GM23248 (cell line): ENCODE measurements around the gene CTSW. TPM values are rescaled to one million over a fixed set of nuclear protein-coding genes. Genes with fewer than 3 reads are reported as not detected.

Experiments used
- DNase-seq: peaks from one replicate; pipeline ENCODE4 v3.0.0-alpha.2; 2015
- H2AFZ ChIP-seq: fragments of 200-600 bp; sonication (generic); 2 replicates; pipeline ENCODE4 v1.6.1; 2016; ENCODE audit warnings: antibody characterized with exemption
- H3F3A ChIP-seq: fragments of 200-600 bp; sonication (generic); 2 replicates; pipeline ENCODE4 v1.6.1; 2016; ENCODE audit warnings: mild to moderate bottlenecking, antibody characterized with exemption, mixed run types; ENCODE audit not compliant: insufficient read depth
- H3K27ac ChIP-seq: fragments of 200-600 bp; sonication (generic); 2 replicates; pipeline ENCODE4 v1.5.1; 2016; ENCODE audit warnings: mild to moderate bottlenecking
- H3K27me3 ChIP-seq: fragments of 200-600 bp; sonication (generic); replicated peaks from 2 replicates; pipeline ENCODE4 v1.6.1; 2016; ENCODE audit warnings: mild to moderate bottlenecking; ENCODE audit not compliant: insufficient read depth
- H3K36me3 ChIP-seq: fragments of 200-600 bp; sonication (generic); 2 replicates; pipeline ENCODE4 v1.6.1; 2016; ENCODE audit warnings: low read depth, mild to moderate bottlenecking
- H3K4me1 ChIP-seq: fragments of 200-600 bp; sonication (generic); 2 replicates; pipeline ENCODE4 v1.6.1; 2016; ENCODE audit warnings: mild to moderate bottlenecking; ENCODE audit not compliant: insufficient read depth
- H3K4me2 ChIP-seq: fragments of 200-600 bp; sonication (generic); one replicate; pipeline ENCODE4 v1.6.1; 2016; ENCODE audit warnings: mild to moderate bottlenecking; ENCODE audit not compliant: unreplicated experiment
- H3K4me3 ChIP-seq: fragments of 200-600 bp; sonication (generic); 2 replicates; pipeline ENCODE4 v1.5.1; 2016; ENCODE audit warnings: mild to moderate bottlenecking
- H3K79me2 ChIP-seq: fragments of 200-600 bp; sonication (generic); 2 replicates; pipeline ENCODE4 v1.6.1; 2016; ENCODE audit warnings: mild to moderate bottlenecking; ENCODE audit not compliant: insufficient read depth
- H3K9ac ChIP-seq: fragments of 200-600 bp; sonication (generic); 2 replicates; pipeline ENCODE4 v1.6.1; 2016; ENCODE audit warnings: mild to moderate bottlenecking
- H3K9me2 ChIP-seq: fragments of 200-600 bp; sonication (generic); 2 replicates; pipeline ENCODE4 v1.6.1; 2016; ENCODE audit warnings: mixed run types, mild to moderate bottlenecking, moderate library complexity; ENCODE audit not compliant: insufficient read depth
- H3K9me3 ChIP-seq: fragments of 200-600 bp; sonication (generic); one replicate; pipeline ENCODE4 v1.6.1; 2017; ENCODE audit warnings: low read depth
- H4K20me1 ChIP-seq: fragments of 200-600 bp; sonication (generic); 2 replicates; pipeline ENCODE4 v1.6.0; 2016; ENCODE audit not compliant: insufficient read depth
- EZH2 ChIP-seq: fragments of 200-600 bp; sonication (generic); IDR thresholded peaks from 2 replicates; pipeline ENCODE4 v1.6.1; 2018; ENCODE audit warnings: antibody characterized with exemption, mild to moderate bottlenecking; ENCODE audit not compliant: insufficient read depth, poor library complexity, severe bottlenecking
- EZH2phosphoT487 ChIP-seq: fragments of 200-600 bp; sonication (generic); IDR thresholded peaks from 2 replicates; pipeline ENCODE4 v1.6.1; 2018; ENCODE audit warnings: antibody characterized with exemption, moderate library complexity, mild to moderate bottlenecking, low read depth; ENCODE audit not compliant: insufficient read depth
- WGBS, 2 experiments: methylation state at CpG; one replicate each; pipeline ENCODE4 v1.1.6; 2015 to 2017; ENCODE audit warnings: low lambda C conversion rate in 2 of 2, low coverage in 1 of 2; ENCODE audit errors: missing lambda C conversion rate in 2 of 2; 5-methylcytosine and 5-hydroxymethylcytosine counted together
- in situ Hi-C: fragments of 300-500 bp; cut with MboI; formaldehyde crosslinking; loops from 2 replicates; pipeline ENCODE4 v1.15.0; 2020
- polyA plus RNA-seq: library from polyadenylated mRNA; unstranded; fragments of >200 nt; fragmentation: Nextera tagmentation; extraction: Ambion mirVana; gene quantifications from 2 replicates; pipeline ENCODE4 v1.2.1, GENCODE V29; 2016
- total RNA-seq: library from RNA; depleted of rRNA; stranded (reverse); fragments of >200 nt; shearing (Covaris generic); gene quantifications from 2 replicates; pipeline ENCODE4 v1.2.3, GENCODE V29; 2014

The CTSW gene
- total and polyA plus RNA-seq, 2 experiments from 2014 or later, result 0.23 to 1.1 TPM

DNA sequence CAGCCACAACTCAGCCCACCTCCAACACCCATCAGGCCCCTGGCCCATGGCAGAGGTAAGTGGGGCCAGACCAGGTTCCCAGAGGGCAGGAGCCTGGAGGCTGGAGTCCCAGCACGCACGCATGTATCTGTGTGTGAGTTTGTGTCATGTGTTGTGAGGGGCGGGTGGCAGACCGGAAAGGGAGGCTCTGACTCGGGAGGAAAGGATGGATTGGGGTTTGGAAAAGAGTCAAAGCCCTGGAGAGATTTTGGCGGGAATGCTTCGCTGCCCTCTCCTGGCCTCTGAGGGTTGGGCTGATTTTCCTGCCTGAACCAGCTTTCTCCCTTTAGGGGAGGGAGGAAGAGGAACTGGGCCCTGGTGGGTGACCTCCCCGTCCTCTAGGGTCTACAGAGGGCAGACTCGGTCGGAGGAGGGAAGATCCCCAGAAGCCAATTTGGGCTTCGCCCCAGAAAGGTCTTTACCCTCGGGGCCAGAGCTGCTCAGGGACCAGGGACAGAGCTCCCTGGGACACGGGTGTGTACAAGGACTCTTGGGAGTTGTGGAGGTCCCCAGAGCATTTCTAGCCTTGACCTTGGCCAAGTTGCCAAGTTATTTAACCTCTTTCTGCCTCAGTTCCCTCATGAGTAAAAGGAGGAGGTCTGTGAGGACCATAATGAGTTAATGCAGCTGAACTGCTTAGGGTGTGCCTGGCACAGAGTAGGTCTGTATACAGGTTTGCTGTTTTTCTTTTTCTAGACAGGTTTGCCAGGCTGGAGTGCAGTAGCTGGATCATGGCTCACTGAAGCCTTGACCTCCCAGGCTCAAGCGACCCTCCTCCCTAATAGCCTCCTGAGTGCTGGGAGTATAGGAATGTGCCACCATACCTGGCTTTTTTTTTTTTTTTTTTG is 32.3 kb downstream of the CTSW start:
- Histone ChIP-seq H3K4me2 (peak overlapping the region; percentile 59), H3K9ac (peak overlapping the region; percentile 76), H3K4me3 (peak overlapping the region; percentile 27; the same call in 1 of the 2 replicates), H3K9me2 (no peaks in the 10 kb centered on the region), H3K27ac (peak overlapping the region; percentile 99), H4K20me1 (no peaks in the 10 kb centered on the region), H3K4me1 (peaks cover 59% of the 10 kb centered on the region), H3K36me3 (no peaks in the 10 kb centered on the region), H3F3A (peaks cover 50% of the 10 kb centered on the region), H3K79me2 (peaks cover 12% of the 10 kb centered on the region), H2AFZ (0 out of 2 replicates have a peak overlapping the region, but pooled peaks have one; percentile 6), H3K27me3 (no peaks in the 10 kb centered on the region), H3K9me3 (no peaks in the 10 kb centered on the region)
- in situ Hi-C loops, result no loop called here
- peak; percentile 95 for DNase-seq
- 9 to 12% methylated on average over 13 to 14 of the region's 14 CpGs for WGBS, 2 experiments
- TF ChIP-seq EZH2 (no peak), EZH2phosphoT487 (no peak)

DNA sequence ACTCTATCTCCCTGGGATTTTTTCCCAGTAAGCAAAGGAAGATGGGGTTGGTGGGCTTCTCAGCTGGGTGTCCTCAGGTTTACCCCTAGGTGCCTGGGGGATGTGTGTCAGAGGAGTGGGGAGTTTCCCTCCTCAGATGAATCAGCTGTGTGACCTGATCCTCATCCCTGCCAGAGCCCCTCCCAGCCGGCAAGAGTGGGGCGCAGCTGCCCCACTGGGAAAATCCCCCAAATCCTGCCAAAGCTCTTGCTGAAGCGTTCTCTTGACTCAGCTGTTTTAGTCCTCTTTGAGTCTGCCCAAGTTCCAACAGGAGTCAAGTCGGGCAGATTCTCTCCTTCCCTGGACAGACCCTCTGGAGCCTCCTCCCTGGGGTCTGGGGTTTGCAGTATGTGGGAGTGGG is 33.2 kb downstream of the CTSW start:
- H3K4me1 ChIP-seq, result peaks cover 66% of the 10 kb centered on the region
- WGBS, 2 experiments, result 0 to 11% methylated on average over 4 of the region's 4 CpGs
- in situ Hi-C loops, result no loop called here
- H3K27me3 ChIP-seq, result no peaks in the 10 kb centered on the region
- peaks cover 58% of the 10 kb centered on the region for H3F3A ChIP-seq
- H3K27ac ChIP-seq, result peak overlapping the region; percentile 99
- peak; percentile 88 for DNase-seq
- H3K36me3 ChIP-seq, result no peaks in the 10 kb centered on the region
- TF ChIP-seq EZH2phosphoT487 (no peak), EZH2 (no peak)
- no peaks in the 10 kb centered on the region for H3K9me3 ChIP-seq
- peak overlapping the region; percentile 76 for H3K9ac ChIP-seq
- H3K4me2 ChIP-seq, result peak overlapping the region; percentile 59
- H3K4me3 ChIP-seq, result 0 out of 2 replicates have a peak overlapping the region, but pooled peaks have one; percentile 7
- no peaks in the 10 kb centered on the region for H4K20me1 ChIP-seq
- peaks cover 21% of the 10 kb centered on the region for H3K79me2 ChIP-seq
- H3K9me2 ChIP-seq, result no peaks in the 10 kb centered on the region
- H2AFZ ChIP-seq, result no peak overlapping the region

DNA sequence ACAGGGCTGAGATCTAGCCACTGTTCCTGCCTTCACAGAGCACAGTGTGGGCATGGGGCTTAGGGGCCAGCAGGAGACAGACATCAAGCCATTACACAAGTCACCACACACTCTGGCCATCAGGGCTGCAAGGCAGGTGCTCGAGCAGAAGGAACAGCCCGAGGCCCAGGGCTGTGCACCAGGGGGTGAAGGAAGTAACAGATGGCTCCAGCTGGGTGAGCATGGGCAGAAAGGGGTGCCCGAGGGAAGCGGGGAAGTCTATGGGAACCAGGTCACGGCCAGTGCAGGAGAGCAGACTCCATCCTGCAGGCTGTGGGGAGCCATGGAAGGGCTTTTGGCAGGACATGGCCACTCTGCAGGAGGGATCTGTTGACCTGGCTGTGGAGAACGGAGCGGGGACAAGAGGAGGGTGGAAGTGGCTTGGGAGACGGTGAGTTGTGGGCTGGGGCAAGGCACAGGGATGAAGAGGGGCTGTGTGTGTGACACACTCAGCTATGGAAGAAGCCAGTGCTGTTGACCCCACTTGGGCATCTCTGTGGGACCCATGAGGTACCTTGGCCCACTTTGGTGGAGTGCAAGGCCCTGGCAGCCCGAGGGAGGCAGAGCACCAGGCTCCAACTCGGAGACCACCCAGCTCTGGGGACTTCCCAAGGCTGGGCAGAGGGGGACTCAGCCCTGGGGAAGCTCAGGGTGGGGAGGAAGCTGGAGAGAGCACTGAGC is 35.6 kb downstream of the CTSW start:
- DNase-seq, result peak; percentile 55
- in situ Hi-C loops, result no loop called here
- Histone ChIP-seq H3K9ac (peak overlapping the region; percentile 81), H3K27me3 (no peaks in the 10 kb centered on the region), H3K36me3 (no peaks in the 10 kb centered on the region), H3K9me3 (no peaks in the 10 kb centered on the region), H4K20me1 (no peaks in the 10 kb centered on the region), H3K4me1 (peaks cover 70% of the 10 kb centered on the region), H3F3A (peaks cover 65% of the 10 kb centered on the region), H3K79me2 (peaks cover 39% of the 10 kb centered on the region), H2AFZ (no peak overlapping the region), H3K4me3 (peak overlapping the region; percentile 83), H3K4me2 (peak overlapping the region; percentile 76), H3K27ac (peak overlapping the region; percentile 99), H3K9me2 (no peaks in the 10 kb centered on the region)
- TF ChIP-seq EZH2phosphoT487 (no peak), EZH2 (no peak)
- 22 to 29% methylated on average over 9 to 10 of the region's 10 CpGs for WGBS, 2 experiments

DNA sequence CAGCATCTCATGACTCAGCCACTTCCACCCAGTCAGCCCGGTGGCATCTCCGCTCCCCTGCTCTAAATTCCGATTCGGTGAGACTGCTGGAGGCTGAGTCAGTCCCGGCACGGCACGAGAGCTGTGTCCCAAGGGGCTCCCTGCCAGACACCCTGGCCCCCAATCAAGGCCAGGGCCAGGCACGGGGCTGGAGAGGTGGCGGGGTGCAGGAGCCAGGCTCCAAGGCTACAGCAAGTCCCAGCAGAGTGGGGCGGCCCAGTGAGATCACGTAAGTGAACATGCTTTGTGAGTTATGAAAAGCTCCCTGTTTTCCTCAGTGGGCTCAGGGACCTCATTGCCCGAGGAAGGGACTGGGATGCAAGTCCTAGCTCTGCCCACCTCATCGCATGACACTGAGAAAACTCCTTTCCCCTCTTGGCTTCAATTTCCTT is 36.2 kb downstream of the CTSW start:
- Histone ChIP-seq H3K4me1 (peaks cover 74% of the 10 kb centered on the region), H3K9ac (peak overlapping the region; percentile 96), H3K4me2 (peak overlapping the region; percentile 87), H3K4me3 (peak overlapping the region; percentile 83), H3K9me3 (no peaks in the 10 kb centered on the region), H3K27me3 (no peaks in the 10 kb centered on the region), H3K9me2 (no peaks in the 10 kb centered on the region), H4K20me1 (no peaks in the 10 kb centered on the region), H3K36me3 (no peaks in the 10 kb centered on the region), H3K27ac (peak overlapping the region; percentile 99), H2AFZ (no peak overlapping the region), H3K79me2 (peaks cover 45% of the 10 kb centered on the region), H3F3A (peaks cover 65% of the 10 kb centered on the region)
- TF ChIP-seq EZH2, result no peak
- TF ChIP-seq EZH2phosphoT487, result no peak
- WGBS, 2 experiments, result 0 to 4% methylated on average over 12 to 13 of the region's 13 CpGs
- in situ Hi-C loops, result no loop called here
- DNase-seq, result peak; percentile 99
